HG03159 (cell line): ENCODE data around the gene GLB1L2.

Experiments
- ATAC-seq: cut with Tn5 transposase; IDR thresholded peaks from one replicate; pipeline ENCODE4 v1.9.1; 2021; ENCODE audit warnings: mild to moderate bottlenecking, moderate library complexity; ENCODE audit not compliant: unreplicated experiment

The GLB1L2 gene

GRCh38 chr11:134383576-134384221, 51.9 kb downstream of the GLB1L2 start:
- ATAC-seq, result no peak

- ATAC-seq, result no peak
Observed at GRCh38 chr11:134384406-134384805, 52.6 kb downstream of the GLB1L2 start.

- no peak for ATAC-seq
Observed at GRCh38 chr11:134385171-134385570, 53.4 kb downstream of the GLB1L2 start.

- no peak for ATAC-seq
Observed at GRCh38 chr11:134385774-134386565, 54.2 kb downstream of the GLB1L2 start.

GRCh38 chr11:134386945-134387344, 55.2 kb downstream of the GLB1L2 start:
- no peak for ATAC-seq

- ATAC-seq, result no peak
Observed at GRCh38 chr11:134387501-134387900, 55.7 kb downstream of the GLB1L2 start.

GRCh38 chr11:134388590-134388989, 56.8 kb downstream of the GLB1L2 start:
- no peak for ATAC-seq

- ATAC-seq, result no peak
Observed at GRCh38 chr11:134389464-134390180, 57.8 kb downstream of the GLB1L2 start.

- ATAC-seq, result no peak
Observed at GRCh38 chr11:134390706-134391569, 59.1 kb downstream of the GLB1L2 start.

GRCh38 chr11:134391656-134392055, 59.9 kb downstream of the GLB1L2 start:
- ATAC-seq, result no peak

GRCh38 chr11:134392953-134393615, 61.3 kb downstream of the GLB1L2 start:
- ATAC-seq, result no peak

GRCh38 chr11:134393638-134394037, 61.9 kb downstream of the GLB1L2 start:
- ATAC-seq, result no peak

GRCh38 chr11:134394311-134394710, 62.5 kb downstream of the GLB1L2 start:
- ATAC-seq, result no peak

GRCh38 chr11:134395002-134395401, 63.2 kb downstream of the GLB1L2 start:
- no peak for ATAC-seq

- ATAC-seq, result no peak
Observed at GRCh38 chr11:134397304-134398078, 65.7 kb downstream of the GLB1L2 start.

GRCh38 chr11:134398079-134398444, 66.3 kb downstream of the GLB1L2 start:
- ATAC-seq, result no peak

GRCh38 chr11:134398644-134399292, 67.0 kb downstream of the GLB1L2 start:
- ATAC-seq, result no peak

- no peak for ATAC-seq
Observed at GRCh38 chr11:134399293-134399654, 67.5 kb downstream of the GLB1L2 start.

GRCh38 chr11:134399996-134400395, 68.2 kb downstream of the GLB1L2 start:
- no peak for ATAC-seq
